ENCODE data around the gene ZBTB20.

DNA sequence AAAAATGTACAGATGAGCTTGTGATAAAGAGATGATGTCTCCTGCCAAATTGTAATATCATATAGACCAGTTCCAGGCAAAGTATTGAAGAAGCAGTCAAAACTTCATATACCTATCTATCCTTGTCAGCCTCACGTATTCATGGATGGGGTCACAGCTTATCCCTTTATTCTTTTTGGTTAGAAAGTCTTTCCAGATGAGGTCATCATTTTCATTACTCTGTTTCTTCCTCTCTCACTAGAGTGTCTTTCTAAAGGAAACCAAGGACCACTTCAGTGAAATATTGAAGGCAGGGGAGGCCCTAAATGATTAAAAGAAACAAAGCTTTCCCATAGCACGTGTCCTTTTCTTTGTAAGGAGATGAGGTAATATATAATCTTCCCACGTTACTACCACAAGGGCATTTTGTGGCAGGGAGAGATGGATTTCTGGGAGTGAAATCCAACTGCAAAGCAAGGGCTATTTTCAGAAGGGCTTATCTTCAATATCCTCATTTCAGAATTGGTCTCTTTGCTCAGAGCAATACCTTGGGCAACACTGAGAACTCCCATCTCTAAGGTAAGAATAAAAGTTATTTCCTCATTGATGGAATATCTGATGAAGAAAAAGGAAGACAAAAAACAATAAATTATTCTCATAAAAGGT is 593.0 kb downstream of the ZBTB20 start:
- TF ChIP-seq EZH2 (IDR thresholded peaks at IDR 0.05; ENCODE audit: low read depth): no peak
- TF ChIP-seq, protein P1, sequence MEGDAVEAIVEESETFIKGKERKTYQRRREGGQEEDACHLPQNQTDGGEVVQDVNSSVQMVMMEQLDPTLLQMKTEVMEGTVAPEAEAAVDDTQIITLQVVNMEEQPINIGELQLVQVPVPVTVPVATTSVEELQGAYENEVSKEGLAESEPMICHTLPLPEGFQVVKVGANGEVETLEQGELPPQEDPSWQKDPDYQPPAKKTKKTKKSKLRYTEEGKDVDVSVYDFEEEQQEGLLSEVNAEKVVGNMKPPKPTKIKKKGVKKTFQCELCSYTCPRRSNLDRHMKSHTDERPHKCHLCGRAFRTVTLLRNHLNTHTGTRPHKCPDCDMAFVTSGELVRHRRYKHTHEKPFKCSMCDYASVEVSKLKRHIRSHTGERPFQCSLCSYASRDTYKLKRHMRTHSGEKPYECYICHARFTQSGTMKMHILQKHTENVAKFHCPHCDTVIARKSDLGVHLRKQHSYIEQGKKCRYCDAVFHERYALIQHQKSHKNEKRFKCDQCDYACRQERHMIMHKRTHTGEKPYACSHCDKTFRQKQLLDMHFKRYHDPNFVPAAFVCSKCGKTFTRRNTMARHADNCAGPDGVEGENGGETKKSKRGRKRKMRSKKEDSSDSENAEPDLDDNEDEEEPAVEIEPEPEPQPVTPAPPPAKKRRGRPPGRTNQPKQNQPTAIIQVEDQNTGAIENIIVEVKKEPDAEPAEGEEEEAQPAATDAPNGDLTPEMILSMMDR (conservative IDR thresholded peaks at IDR 0.05): no peak

All from PC-9 (cell line).